Cerebellar cortex (tissue), 1 donor: Measurements from ENCODE around the gene SKIC3.
A peak's percentile ranks its signal among the peaks of the same experiment; 100 is the strongest.

ENCODE experiments used
- DNase-seq: peaks from one replicate; pipeline ENCODE4 v3.0.0-alpha.2; 2015; ENCODE audit warnings: low spot score

Gene SKIC3

GRCh38 chr5:95530416-95530815, 24.4 kb downstream of the SKIC3 start:
- no peak for DNase-seq

GRCh38 chr5:95528565-95528964, 26.2 kb downstream of the SKIC3 start:
- no peak for DNase-seq

GRCh38 chr5:95526871-95527270, 27.9 kb downstream of the SKIC3 start:
- no peak for DNase-seq

DNA sequence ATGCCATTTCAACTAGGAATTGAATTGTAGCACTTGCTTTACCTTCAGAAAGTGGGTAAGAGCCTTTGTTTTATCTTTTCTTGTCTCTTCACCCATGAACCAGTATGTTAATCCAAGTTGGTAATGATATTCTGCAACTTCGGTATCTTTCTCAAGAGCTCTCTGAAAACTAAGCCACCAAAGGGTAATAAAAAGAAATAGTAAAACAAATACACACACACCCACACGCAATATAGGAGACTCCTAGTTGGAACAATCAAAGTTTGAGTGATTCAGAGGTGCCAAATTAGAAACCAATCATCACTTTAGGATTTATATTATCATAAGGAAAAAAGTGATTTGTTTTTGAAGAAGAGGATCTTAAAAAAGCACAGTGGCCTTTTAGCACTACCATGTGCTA, 30.4 kb downstream of the SKIC3 start:
- no peak for DNase-seq

GRCh38 chr5:95520206-95520605, 34.6 kb downstream of the SKIC3 start:
- DNase-seq, result peak; percentile 67

GRCh38 chr5:95519681-95520080, 35.1 kb downstream of the SKIC3 start:
- peak; percentile 75 for DNase-seq

DNA sequence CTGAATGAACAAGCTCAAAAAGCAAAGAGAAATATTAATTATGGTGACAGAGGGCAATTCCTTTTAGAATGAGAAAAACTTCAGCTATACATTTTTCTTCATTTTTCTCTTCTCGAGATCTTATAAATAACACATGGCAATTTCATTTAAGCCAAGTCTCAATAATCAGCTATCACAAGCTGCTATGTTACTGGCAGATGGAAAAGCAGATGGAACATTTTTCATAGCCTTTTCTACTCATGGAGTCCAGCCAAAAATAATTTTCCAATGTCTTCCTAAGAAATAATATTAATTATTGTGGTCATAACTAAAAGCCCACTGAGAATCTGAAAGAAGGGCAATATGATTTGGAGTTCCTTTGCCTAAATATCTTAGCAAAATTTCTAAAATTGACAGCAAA, 35.6 kb downstream of the SKIC3 start:
- peak; percentile 87 for DNase-seq

- no peak for DNase-seq
These were observed 36.4 kb downstream of the SKIC3 start for GRCh38 chr5:95518417-95518816.

- no peak for DNase-seq
These were observed 43.2 kb downstream of the SKIC3 start for GRCh38 chr5:95511606-95512005.

- no peak for DNase-seq
These were observed 46.2 kb downstream of the SKIC3 start for GRCh38 chr5:95508550-95508949.
